ENCODE results near the gene PCGF2. TPM values are rescaled to one million over a fixed set of nuclear protein-coding genes. Genes with fewer than 3 reads are reported as not detected.

Gene PCGF2
- total and polyA plus RNA-seq, 9 of the 15 experiments (the other 6 are each of a cell fraction or from before 2014, with no cell fraction given), result 1.3 to 33.4 (median 7.0) TPM

- no peak for TF ChIP-seq ZNF318 (IDR thresholded peaks at IDR 0.05; ENCODE audit: borderline replicate concordance in 1 of 2, low read depth in 1 of 2)
- TF ChIP-seq THAP12 (CRISPR knock-in tag; IDR thresholded peaks at IDR 0.05), result no peak
- TF ChIP-seq ZNF512 (tag; IDR thresholded peaks at IDR 0.05), result no peak
- TF ChIP-seq BCL6 (CRISPR knock-in tag; IDR thresholded peaks at IDR 0.05), result no peak
- no peak for TF ChIP-seq MXI1 (IDR thresholded peaks at IDR 0.05; ENCODE audit: low read depth, low read length)
Observed at GRCh38 chr17:38794221-38794620, 46.1 kb upstream of the PCGF2 start (continued).

Measured in K562 (cell line).